ENCODE results near the gene TM9SF1.

TM9SF1 gene

DNA sequence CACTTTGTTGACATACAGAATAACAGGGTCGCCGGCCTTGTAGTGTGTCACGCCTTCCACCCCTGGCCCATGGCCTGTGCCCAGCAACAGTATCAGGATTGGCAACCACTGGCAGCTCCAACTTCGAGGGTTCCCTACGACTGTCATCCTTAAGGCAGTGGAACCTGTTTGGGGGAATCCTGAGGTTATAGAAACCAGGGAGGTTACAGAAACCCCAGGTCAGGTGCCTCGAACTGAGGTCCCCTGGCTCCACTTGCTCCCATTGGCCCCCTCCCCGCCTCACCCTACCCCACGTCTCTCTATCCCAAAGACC lies 412 bp downstream of the TM9SF1 start:
- DNase-seq = no peak

DNA sequence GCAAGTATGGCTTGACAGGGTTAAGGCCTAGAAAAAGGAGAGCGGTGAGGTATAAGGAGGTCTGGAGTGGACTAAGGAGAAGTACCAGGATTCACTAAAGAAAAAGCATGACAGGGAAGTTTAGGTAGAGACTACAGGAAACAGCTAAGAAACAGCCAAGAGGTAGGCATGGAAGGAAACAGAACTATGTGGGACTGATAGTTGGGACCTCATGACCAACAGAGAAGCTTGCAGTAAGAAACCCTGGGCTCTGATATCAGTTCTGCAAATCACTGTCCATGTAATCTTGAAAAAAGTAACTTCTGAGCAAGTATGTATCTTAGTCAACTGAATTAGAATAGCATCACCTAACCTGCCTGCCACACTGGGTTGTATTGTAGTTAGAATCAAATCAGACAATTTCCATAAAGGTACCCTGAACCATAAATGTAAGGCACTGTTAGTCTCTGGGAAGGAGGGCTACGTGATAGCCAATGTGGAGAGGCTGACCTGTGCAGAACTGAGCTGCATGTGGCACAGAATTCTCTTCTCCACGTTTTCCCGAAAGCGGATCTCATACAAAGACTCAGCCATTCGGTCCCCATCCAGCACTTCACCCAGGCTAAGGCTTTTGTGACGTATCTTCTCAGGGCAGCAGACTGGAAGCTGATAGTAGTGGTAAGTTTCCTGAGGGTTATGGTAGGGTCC lies 912 bp downstream of the TM9SF1 start:
- DNase-seq = no peak

DNA sequence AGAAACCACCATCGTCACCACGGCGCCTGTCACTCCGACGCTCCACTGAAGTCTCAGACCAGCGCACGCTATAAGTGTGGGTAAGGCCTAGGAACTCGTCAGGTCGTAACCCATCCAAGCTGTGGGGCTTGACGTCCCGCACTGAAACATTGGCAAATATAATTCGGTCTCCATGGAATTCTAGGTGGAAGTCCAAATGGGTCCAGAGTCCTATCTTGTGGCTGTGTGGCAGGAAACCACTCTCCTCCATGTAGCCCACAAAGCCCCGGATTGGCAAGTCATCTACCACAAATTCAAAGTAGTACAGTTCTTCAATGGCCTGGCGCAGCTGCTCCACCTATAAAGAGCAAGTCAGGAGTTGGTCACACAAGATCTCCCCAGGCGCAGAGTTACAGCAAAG lies 2.3 kb downstream of the TM9SF1 start:
- no peak for DNase-seq

DNA sequence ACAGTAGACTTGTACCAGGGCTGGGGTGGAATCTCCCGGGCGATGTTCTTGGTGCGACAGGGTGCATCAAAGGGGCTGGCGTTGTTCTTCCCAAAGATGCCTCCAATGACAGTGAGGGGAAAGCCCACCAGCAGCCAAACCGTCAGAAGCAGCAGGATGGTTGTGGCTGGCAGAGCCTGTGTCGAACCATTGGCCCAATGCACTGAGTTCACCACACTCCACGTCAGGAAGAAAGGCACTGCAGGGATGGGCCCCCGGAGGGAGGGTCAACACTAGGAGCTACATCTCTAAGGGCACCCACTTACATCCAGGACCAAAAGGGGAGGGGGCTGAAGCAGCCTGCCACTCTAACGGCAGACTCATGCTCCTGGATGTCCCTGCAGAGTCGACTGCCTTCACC lies 4.8 kb downstream of the TM9SF1 start:
- no peak for DNase-seq

DNA sequence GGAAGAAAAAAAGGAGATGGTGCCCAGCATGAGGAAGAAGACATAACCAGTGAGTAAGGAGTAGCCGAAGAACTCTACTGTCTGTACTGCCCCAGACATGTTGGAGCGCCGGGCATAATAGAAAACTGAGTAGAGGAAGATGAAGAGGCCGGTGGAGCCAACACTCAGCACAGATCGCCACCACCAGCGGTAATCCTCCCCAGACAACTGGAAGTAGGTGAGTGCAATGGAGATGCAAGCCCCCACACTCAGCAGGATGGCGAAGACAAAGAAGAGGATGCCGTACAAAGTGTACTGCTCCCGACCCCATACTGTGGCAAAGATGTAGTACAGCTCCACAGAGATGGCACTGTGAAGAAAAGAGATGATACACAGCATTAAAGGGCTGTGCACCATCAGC lies 5.8 kb downstream of the TM9SF1 start:
- DNase-seq = no peak

DNA sequence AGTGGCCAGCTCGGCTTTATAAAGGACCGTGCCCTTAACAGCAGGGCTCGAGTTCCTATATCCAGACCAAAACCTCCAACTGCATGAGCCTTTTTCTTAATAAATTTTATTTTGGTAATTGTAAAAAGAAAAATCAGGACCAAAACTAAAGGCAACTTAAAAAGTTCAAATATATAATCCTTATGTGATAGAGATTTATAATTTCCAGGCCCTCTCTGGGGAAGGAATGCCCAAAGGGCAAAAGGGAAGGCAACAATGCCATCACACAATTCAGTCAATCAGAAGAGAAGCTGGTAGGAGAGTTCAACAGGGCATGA lies 6.2 kb downstream of the TM9SF1 start:
- DNase-seq = no peak

DNA sequence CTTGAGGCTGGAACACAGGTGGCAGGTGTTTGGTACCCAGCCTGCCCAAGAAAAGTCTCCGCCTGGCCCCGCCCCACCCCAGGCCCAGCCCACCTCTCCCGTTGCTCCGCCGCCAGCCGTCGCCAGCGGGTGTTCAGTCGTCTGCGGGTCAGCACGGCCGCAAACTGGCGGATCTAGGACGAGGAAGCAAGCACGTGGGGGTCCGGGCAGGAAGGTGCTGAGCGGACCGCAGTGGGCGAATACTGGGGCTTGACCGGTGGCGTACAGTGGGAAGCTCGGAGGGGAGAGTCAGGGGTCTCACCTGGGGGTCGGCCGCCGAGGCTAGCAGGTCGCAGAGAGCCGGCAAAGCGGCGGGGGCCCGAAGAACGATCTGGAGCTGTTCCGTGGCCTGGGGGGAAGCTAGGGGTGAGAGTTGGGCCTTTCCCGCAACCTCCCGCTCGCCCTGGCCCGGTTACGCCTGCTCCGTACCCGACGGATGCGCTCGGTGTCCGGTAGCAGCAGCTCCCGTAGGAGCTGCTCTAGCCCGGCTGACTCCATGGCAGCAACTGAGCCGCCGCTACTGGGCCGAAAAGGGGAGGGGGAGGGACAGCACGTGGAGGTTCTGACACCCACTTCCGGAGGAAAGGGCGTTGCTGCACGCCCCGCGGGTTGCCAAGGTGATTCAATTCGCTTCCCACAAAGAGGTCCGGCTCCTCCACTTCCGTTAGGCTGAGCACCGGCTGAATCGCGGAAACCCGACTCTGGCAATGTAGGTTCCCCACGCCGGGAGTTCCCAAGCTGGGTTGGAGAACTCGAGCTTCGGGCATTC lies 6.8 kb downstream of the TM9SF1 start, which contains the start of gene IPO4:
Gene IPO4 (minus strand): TSS at position 566 of the 808 bp plus-strand sequence. CDS start 29 bp downstream, at position 537.
- peak; percentile 96 for DNase-seq

DNA sequence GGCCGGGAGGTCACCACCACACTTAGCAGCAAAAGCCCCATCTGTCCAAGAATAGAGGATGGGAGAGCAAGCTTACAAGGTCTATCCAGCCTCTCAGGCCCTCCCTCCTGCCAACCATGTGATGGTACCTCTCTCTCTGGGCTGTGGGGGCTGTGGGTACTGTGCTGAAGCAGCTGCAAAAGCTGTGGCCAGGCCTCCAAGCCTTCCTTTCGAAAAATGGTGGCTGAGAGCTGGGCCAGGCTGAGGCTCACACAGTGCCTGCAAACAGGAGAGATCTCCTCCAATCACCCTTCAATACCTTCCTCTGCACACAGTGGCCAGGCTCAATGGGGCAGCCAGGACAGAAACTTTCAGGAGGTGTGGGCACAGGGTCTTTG lies 7.7 kb downstream of the TM9SF1 start:
- DNase-seq = no peak

DNA sequence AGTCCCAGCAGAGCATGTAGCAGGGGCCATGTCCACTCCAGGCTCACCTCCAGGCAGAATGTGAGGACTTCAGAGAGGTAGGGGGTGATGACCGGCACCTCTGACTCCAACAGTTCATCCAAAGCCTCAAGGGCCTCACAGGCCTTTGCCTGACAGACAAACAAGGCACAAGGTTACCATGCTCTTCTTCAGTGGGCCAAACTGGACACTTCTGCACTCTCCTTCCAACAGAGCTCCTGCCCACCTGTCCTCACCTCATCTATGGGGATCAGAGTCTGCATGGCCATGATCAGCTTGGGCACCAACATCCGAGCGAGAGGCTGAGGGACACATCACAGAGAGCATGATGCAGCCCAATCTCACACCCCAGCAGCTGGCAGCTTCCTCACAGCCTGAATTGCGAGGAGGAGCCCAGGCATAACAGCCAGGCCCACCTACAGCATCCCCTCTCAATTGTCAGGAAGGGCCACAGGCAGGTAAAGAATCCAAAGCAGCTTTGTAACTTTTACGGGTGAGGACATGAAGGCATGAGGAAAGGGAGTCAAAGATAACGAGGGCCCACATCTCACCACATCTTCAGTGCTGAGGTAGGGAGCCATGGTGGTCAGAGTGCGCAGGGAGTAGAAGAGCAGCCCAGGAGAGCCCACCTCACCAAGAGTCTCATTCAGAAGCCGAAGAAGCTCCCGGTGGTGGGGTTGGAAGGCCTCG lies 8.3 kb downstream of the TM9SF1 start:
- no peak for DNase-seq

DNA sequence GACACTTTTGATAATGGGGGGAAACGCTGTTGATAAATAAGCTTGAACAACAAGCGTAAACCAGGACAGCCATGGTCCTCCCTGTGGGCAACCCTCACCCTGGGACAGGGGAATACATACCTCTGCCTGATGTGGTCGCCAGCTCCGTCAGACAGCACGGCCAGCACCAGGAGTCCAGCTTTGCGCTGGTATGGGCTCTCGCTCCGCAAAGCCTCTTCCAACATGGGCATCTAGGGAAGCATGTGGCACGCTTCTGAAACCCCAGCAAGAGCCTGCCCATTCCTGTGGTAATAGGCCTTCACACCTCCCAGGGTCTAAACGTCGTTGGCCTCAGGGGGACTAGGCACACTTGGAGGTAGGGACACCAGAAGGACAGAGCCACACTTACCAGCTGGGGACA lies 9.5 kb downstream of the TM9SF1 start:
- no peak for DNase-seq

DNA sequence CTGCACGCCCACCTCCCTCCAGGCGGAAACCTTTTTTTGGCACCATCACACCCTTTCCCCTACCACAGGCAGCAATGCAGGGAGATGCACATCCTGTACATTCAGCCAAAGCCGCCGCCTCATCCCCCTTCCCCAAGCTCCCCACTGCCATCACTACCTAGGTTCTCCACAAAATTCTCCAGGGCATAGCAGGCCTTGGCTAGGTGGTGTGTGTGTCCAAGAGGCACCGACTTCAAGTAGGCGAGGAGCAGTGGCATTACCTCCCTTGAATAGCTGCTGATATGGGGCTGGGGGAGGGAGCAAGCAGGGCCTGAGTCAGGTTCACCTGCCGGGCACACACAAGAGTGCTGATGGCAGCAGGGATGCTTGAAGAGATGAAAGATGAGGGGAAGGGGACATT lies 10.2 kb downstream of the TM9SF1 start:
- no peak for DNase-seq

DNA sequence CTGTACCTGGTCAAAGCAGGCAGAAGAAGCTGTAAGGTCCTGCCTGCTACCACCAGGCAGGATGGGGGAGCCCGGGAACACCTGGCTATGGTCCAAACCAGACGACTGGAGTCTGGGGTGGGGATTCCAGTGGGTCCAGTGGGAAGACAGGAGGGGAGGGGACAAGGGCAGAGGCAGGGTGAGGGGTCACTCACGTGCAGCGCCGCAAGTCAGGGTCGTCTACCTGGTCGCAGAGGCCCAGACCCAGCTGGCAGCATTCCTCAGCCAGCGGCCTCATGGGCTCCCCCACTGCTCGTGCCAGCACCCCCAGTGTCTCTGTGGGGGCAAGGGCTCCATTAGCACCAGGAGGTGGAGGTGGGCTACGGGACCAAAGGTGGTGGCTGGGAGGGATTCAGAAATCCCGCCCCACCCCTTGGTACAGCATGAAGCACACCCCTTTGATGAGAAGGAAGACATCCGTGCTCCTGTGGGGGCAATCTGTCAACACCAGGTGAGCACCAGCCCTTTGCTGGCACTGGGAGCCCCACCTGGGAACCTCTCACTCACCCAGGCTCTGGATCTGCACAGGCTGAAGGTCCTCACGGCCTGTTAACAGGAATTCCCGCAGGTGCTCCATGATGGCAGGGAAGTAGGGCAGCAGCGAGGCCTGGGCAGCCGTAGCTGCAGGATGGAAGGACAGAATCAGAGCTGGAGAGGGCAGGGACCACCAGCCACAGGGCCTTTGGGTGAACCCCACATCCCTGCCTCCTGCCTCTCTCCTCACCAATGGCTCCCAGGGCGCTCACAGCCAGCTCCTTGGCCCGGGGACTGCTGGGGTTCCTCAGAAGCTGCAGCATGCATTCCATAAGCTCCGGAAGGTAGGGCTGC lies 10.9 kb downstream of the TM9SF1 start:
- no peak for DNase-seq

DNA sequence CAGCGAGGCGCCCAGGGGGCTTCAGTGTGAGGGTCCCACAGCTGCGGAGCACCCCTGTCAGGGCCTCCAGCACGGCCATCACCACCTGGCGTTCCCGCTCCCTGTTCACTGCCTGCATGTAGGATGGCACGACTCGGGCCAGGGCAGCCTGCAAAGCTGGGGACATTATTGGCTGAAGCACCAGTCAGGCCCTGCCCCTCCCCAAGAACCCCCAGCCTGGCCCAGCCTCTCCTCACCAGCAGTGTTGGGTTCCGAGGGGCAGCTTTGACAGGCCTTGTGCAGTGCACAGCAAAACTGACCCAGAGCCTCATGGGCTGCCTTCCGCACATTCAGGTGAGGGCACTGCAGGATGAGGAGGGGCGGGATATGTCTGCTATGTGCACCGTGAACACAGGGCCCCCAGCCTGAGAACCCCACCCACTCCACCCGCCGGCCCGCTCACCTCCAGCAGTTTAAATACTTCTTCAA lies 12.2 kb downstream of the TM9SF1 start:
- DNase-seq = no peak

DNA sequence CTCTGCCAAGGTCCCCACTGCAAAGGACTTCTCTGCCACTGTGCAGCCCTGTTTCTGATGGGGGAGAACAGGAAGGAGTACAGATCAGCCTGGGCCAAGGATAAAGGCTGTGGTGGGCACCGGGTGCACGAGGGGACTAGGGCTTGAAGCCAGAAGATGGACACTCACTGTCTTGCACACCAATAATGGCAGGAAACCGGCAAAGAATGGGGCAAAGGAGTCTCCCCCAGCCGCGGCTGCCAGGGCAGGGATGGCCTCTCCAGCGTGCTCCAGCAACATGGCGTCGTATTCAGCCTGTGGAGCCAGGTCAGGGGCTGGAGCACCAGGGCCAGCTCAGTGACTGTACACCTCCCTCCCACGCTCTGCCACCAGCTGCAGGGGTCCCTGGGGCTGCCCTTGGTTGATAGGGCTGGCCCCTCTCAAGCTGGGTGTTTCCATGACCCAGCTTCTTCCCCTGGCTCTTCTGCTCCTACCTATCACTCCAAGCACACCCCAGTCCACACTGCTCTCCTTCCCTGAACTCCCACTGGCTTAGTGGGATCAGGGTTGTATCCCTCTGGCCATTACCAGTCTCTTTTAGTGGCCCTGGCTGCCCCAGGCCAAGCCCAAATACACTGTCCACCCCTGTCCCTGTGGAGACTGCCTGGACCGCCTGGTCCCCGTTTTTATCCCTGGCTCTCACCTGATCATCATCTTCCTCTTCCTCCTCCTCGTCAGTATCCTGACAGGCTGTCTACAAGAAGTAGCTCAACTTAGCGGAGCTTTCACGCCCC lies 12.9 kb downstream of the TM9SF1 start:
- DNase-seq = no peak

DNA sequence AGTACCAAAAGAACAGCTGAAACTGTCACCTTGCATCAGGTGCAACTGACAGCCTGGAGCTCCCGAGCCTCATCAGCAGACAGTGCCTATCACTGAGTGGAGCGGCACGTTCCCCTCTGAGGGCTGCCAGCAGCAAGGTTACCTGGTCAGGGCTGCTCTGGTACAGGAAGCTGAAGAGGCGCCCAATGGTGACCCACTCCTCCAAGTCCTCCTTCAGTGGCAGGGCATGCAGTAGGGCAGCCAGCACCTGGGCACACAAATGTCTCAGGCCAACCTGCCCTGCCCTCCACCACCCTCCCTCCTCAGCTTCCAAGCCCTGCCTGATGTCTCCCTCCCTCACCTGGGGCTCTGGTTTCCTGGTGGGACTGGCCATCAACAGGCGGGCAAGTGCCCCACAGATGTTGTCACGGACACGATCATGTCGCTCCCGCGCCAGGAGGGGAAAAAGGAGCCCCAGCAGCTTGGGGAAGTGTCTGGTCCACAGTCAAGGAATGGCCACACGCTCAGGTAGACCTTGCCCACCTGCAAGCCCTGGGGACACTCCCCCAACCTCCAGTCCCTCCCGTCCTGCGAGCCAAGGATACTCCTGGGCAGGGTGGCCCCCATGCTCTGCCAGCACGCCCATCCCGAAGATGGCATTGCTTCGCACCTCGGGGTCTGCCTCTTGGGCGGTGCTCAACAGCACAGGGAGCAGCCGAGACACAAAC lies 13.7 kb downstream of the TM9SF1 start:
- DNase-seq = no peak

DNA sequence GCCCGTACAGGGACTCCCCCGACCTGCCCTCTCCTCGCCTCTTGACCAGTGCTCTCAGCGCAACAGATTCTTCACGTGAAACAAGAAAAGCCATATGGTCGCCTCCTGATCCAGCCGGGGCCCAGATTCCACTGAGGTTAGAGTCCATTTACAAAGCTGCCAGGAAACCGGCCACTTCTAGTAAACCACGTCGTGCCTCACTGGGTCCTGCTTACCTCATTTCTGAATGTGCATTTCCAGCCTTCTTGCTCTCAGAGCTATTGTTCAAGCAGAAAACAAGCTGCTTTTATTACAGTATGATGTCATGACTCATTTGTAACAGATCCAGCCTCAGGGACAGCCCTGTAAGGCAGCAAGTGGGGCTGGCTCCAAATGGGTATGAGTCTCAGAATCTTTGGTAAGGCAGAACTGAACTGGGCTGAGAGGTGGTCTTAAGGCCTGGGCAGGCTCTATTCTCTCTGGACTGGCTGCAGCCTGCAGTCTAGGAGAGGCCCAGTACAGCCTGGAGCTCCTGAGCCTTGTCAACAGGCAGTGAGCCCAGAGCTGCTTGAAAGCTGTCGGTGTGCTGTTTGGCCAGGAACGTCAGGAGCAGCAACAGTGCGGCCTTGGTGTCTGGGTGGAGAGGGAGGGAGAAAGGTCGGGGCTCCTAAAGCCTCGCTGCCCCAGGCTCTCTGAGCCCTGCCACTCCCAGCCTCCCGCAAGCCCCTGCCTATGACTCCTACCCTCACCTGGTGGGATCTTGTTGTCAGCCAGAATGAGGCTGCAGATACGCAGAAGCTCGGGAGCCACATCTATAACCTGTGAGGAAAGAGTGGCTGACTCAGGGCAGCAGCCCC lies 15.1 kb downstream of the TM9SF1 start:
- DNase-seq = no peak

DNA sequence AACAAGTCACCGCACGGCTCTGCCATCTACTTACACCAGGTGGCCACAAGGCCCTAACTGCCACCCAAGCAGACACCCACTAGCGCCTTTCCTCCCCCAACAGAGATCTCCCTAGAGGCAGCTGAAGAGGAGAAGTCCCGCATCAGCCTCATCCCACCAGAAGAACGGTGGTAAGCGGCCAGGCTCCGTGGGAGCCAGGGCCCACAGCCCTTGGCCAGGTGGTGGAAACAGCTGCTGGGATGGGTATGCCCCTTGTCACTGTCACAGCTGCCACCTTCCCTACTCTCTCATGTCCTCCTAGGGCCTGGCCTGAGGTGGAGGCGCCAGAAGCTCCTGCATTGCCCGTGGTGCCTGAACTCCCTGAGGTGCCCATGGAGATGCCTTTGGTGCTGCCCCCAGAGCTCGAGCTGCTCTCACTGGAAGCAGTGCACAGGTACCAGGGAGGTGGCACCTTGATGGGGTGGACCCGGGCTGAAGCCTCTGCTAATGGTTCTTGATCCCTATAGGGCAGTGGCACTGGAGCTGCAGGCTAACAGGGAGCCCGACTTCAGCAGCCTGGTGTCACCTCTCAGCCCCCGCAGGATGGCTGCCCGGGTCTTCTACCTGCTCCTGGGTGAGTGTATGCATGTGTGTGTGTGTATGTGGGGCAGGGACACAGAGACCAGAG lies 15.8 kb downstream of the TM9SF1 start:
- DNase-seq = no peak

DNA sequence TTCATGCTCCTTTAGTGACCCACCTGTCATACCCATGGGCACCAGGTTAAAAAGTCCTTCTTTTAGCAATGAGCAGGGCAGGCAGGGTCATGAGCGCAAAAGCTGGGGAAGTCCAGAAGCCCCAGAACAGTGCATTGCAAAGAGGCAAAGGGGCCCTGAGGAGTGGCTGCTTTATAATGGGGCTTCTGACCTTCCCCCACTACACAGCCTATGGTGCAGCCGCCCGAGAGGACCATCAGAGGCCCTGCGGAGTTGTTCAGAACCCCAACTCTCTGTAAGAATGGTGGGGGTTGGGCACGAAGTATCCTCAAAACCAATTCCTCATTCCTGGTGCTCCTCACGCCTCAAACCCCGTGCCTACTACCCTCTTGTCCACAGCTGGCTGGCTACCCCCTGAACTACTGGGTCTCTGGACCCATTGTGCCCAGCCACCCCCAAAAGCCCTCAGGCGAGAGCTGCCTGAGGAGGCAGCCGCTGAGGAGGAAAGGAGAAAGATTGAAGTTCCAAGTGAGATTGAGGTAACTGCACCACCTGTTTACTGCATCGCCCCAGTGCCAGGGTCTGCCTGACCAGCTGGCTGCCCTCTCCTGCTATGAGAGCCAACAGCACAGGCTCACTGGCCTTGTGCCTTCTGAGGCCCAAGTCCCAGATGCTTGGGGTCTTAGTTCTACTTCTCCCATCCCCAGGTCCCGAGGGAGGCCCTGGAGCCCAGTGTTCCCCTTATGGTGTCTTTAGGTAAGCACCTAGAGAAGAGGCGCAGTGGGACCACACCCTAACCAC lies 16.7 kb downstream of the TM9SF1 start:
- DNase-seq = no peak

DNA sequence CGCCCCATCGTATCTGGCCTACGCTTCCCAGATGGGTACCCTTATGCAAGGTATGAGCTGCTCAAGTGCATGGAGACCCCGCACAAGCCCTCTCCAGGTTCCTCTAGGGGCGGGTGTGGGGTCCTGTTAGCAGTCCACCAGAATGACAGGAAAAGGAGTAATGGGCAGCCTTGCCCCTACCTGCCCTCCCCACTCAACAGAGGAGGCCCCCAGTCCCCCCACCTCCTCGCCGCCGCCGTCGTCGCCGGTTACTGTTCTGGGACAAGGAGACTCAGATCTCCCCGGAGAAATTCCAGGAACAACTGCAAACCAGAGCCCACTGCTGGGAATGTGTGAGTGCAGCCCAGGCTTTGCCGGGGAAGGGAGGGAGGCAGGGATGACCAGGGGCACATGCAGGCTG lies 17.4 kb downstream of the TM9SF1 start:
- no peak for DNase-seq
